Mesendoderm (in vitro differentiated cells): ENCODE data around the gene CRHR2.
A peak's percentile ranks its signal among the peaks of the same experiment; 100 is the strongest.

ENCODE experiments used
- DNase-seq: peaks from one replicate; pipeline ENCODE4 v3.0.0; 2013
- H2AK5ac ChIP-seq: 2 replicates; pipeline ENCODE4 v1.6.1; 2013; ENCODE audit warnings: low read length, inconsistent platforms
- H2BK120ac ChIP-seq: 2 replicates; pipeline ENCODE4 v1.6.1; 2013; ENCODE audit warnings: low read depth, mild to moderate bottlenecking, low read length, moderate library complexity, mixed read lengths
- H2BK15ac ChIP-seq: replicated peaks from 2 replicates; pipeline ENCODE4 v1.6.1; 2013; ENCODE audit warnings: low read depth, mild to moderate bottlenecking, moderate library complexity
- H2BK5ac ChIP-seq: 2 replicates; pipeline ENCODE4 v1.6.1; 2013; ENCODE audit warnings: low read length, inconsistent platforms
- H3K18ac ChIP-seq: 2 replicates; pipeline ENCODE4 v1.6.1; 2013; ENCODE audit warnings: mild to moderate bottlenecking, low read length, mixed read lengths
- H3K23ac ChIP-seq: one replicate; pipeline ENCODE4 v1.6.1; 2013; ENCODE audit warnings: low read length
- H3K27ac ChIP-seq: 2 replicates; pipeline ENCODE4 v1.5.1; 2013; ENCODE audit warnings: low read depth, mild to moderate bottlenecking, inconsistent platforms, low read length, moderate library complexity
- H3K27me3 ChIP-seq: 2 replicates; pipeline ENCODE4 v1.6.1; 2013; ENCODE audit warnings: low read length, control low read depth, mild to moderate bottlenecking, inconsistent platforms; ENCODE audit not compliant: insufficient read depth, poor library complexity
- H3K36me3 ChIP-seq: 2 replicates; pipeline ENCODE4 v1.6.1; 2013; ENCODE audit warnings: low read length, inconsistent platforms; ENCODE audit not compliant: control insufficient read depth, insufficient read depth
- H3K4ac ChIP-seq: one replicate; pipeline ENCODE4 v1.6.1; 2013; ENCODE audit warnings: low read depth, mild to moderate bottlenecking, low read length, moderate library complexity
- H3K4me1 ChIP-seq: 2 replicates; pipeline ENCODE4 v1.6.1; 2013; ENCODE audit warnings: low read depth, low read length, inconsistent platforms; ENCODE audit not compliant: control insufficient read depth
- H3K4me2 ChIP-seq: 2 replicates; pipeline ENCODE4 v1.6.1; 2013; ENCODE audit warnings: low read length
- H3K4me3 ChIP-seq: 2 replicates; pipeline ENCODE4 v1.5.1; 2013; ENCODE audit warnings: mild to moderate bottlenecking, low read length
- H3K56ac ChIP-seq: one replicate; pipeline ENCODE4 v1.6.1; 2013; ENCODE audit warnings: low read length
- H3K79me1 ChIP-seq: 2 replicates; pipeline ENCODE4 v1.6.1; 2013; ENCODE audit warnings: low read length, inconsistent platforms
- H3K79me2 ChIP-seq: 2 replicates; pipeline ENCODE4 v1.6.1; 2013; ENCODE audit warnings: mild to moderate bottlenecking, low read length; ENCODE audit not compliant: control insufficient read depth, insufficient read depth
- H3K9ac ChIP-seq: 2 replicates; pipeline ENCODE4 v1.6.1; 2013; ENCODE audit warnings: low read length, inconsistent platforms
- H4K5ac ChIP-seq: one replicate; pipeline ENCODE4 v1.6.1; 2013; ENCODE audit warnings: low read length
- H4K8ac ChIP-seq: one replicate; pipeline ENCODE4 v1.6.1; 2013; ENCODE audit warnings: low read depth, mild to moderate bottlenecking, control low read depth, low read length, moderate library complexity
- WGBS: extraction: QIAGEN DNeasy Blood & Tissue Kit; methylation state at CpG from one replicate; pipeline ENCODE4 v1.1.7; 2013; ENCODE audit warnings: low lambda C conversion rate, missing lambda C conversion rate; ENCODE audit not compliant: insufficient coverage; ENCODE audit errors: extremely low coverage; 5-methylcytosine and 5-hydroxymethylcytosine counted together

The CRHR2 gene

GRCh38 chr7:30728591-30729100, 46.4 kb upstream of the CRHR2 start:
- H3K9ac ChIP-seq = no peak overlapping the region
- no peaks in the 10 kb centered on the region for H3K79me1 ChIP-seq
- no peak overlapping the region for H4K5ac ChIP-seq
- no peaks in the 10 kb centered on the region for H3K36me3 ChIP-seq
- no peak overlapping the region for H3K27ac ChIP-seq
- H3K56ac ChIP-seq = no peak overlapping the region
- H3K4me3 ChIP-seq = no peak overlapping the region
- no peak overlapping the region for H3K23ac ChIP-seq
- no peak overlapping the region for H4K8ac ChIP-seq
- no peak for DNase-seq
- H2BK5ac ChIP-seq = no peak overlapping the region
- H3K27me3 ChIP-seq = no peaks in the 10 kb centered on the region
- no peak overlapping the region for H3K4ac ChIP-seq
- H3K18ac ChIP-seq = no peak overlapping the region
- H2BK15ac ChIP-seq = no peak overlapping the region
- H3K79me2 ChIP-seq = no peaks in the 10 kb centered on the region
- WGBS = no CpG with 5 or more reads among the region's 6 CpGs
- no peak overlapping the region for H3K4me2 ChIP-seq
- H2AK5ac ChIP-seq = no peak overlapping the region
- H2BK120ac ChIP-seq = no peak overlapping the region
- H3K4me1 ChIP-seq = no peaks in the 10 kb centered on the region

DNA sequence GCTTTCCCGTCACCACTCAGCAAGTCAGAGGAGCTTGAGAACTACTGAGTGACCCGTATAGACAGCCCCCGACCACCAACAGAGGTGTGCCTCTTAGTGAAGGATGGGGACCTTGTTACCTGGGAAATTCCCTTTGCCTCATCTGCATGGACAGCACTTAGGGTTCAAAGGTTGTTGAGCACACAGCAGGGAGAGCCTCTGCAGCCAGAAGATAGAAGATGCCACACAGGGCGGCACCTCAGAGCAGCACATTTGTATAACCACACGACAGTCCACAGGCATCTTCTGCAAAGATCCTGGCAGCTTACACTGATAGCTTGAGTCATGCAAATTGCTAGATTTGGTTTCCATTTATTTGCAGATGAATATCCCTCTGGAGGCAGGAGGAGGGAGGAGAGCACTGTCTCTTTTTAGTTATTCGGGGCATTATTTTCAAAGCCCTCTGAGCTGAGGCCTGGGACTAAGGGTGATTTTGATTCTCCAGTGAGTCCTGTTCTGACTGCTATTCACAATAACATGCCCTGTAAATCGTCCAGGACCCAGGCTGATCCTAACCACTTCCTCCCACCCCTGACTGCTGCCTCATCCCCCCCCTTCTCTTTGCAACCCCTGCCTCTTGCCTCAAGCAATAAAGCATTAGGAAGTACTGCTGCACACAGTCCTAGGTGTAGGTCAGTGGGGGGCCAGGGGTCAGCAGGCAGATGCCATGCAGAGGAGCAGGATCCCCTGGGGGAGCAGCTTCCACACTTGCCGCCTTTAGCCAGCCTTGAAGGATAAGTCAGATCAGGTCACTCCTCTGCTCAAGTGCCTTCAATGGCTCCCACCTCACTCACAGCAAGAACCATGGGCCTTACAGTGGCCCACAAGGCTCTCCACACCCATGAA, 45.0 kb upstream of the CRHR2 start:
- Histone ChIP-seq H3K9ac (no peak overlapping the region), H2AK5ac (no peak overlapping the region), H3K56ac (no peak overlapping the region), H2BK5ac (no peak overlapping the region), H3K79me1 (no peaks in the 10 kb centered on the region), H3K4ac (no peak overlapping the region), H3K18ac (no peak overlapping the region), H4K5ac (no peak overlapping the region), H3K23ac (no peak overlapping the region), H3K79me2 (no peaks in the 10 kb centered on the region), H3K4me3 (no peak overlapping the region), H3K27ac (no peak overlapping the region), H3K27me3 (no peaks in the 10 kb centered on the region), H3K4me2 (no peak overlapping the region), H3K4me1 (no peaks in the 10 kb centered on the region), H2BK120ac (no peak overlapping the region), H2BK15ac (no peak overlapping the region), H3K36me3 (no peaks in the 10 kb centered on the region), H4K8ac (no peak overlapping the region)
- WGBS = no CpG with 5 or more reads among the region's 8 CpGs
- DNase-seq = peak; percentile 21

GRCh38 chr7:30726296-30727006, 44.2 kb upstream of the CRHR2 start:
- H3K4me3 ChIP-seq = no peak overlapping the region
- H3K4me2 ChIP-seq = no peak overlapping the region
- no peak overlapping the region for H3K4ac ChIP-seq
- H3K36me3 ChIP-seq = no peaks in the 10 kb centered on the region
- H3K56ac ChIP-seq = no peak overlapping the region
- DNase-seq = peak; percentile 28
- H3K27me3 ChIP-seq = no peaks in the 10 kb centered on the region
- no peak overlapping the region for H3K9ac ChIP-seq
- H3K79me2 ChIP-seq = no peaks in the 10 kb centered on the region
- WGBS = no CpG with 5 or more reads among the region's 7 CpGs
- H3K4me1 ChIP-seq = no peaks in the 10 kb centered on the region
- no peak overlapping the region for H4K5ac ChIP-seq
- no peak overlapping the region for H3K18ac ChIP-seq
- H2BK120ac ChIP-seq = no peak overlapping the region
- H2BK5ac ChIP-seq = no peak overlapping the region
- no peak overlapping the region for H3K27ac ChIP-seq
- H2AK5ac ChIP-seq = no peak overlapping the region
- H4K8ac ChIP-seq = no peak overlapping the region
- H3K23ac ChIP-seq = no peak overlapping the region
- no peak overlapping the region for H2BK15ac ChIP-seq
- H3K79me1 ChIP-seq = no peaks in the 10 kb centered on the region

GRCh38 chr7:30723776-30724175, 41.5 kb upstream of the CRHR2 start:
- Histone ChIP-seq H3K36me3 (no peaks in the 10 kb centered on the region), H3K27me3 (no peaks in the 10 kb centered on the region), H3K79me1 (no peaks in the 10 kb centered on the region), H3K4me1 (no peaks in the 10 kb centered on the region), H3K18ac (no peak overlapping the region), H3K4me3 (no peak overlapping the region), H3K79me2 (no peaks in the 10 kb centered on the region), H4K8ac (no peak overlapping the region), H3K4me2 (no peak overlapping the region), H2BK5ac (no peak overlapping the region), H3K4ac (no peak overlapping the region), H3K23ac (no peak overlapping the region), H2AK5ac (no peak overlapping the region), H3K56ac (no peak overlapping the region), H2BK120ac (no peak overlapping the region), H4K5ac (no peak overlapping the region), H2BK15ac (no peak overlapping the region), H3K27ac (no peak overlapping the region), H3K9ac (no peak overlapping the region)
- no CpG with 5 or more reads among the region's 4 CpGs for WGBS
- no peak for DNase-seq

- Histone ChIP-seq H2BK5ac (no peak overlapping the region), H3K79me1 (no peaks in the 10 kb centered on the region), H3K27me3 (no peaks in the 10 kb centered on the region), H4K8ac (no peak overlapping the region), H3K56ac (no peak overlapping the region), H3K23ac (no peak overlapping the region), H2BK15ac (no peak overlapping the region), H3K4me3 (no peak overlapping the region), H2AK5ac (no peak overlapping the region), H4K5ac (no peak overlapping the region), H3K27ac (no peak overlapping the region), H3K18ac (no peak overlapping the region), H3K4me1 (no peaks in the 10 kb centered on the region), H3K36me3 (no peaks in the 10 kb centered on the region), H3K4ac (no peak overlapping the region), H3K4me2 (no peak overlapping the region), H3K79me2 (no peaks in the 10 kb centered on the region), H3K9ac (no peak overlapping the region), H2BK120ac (no peak overlapping the region)
- DNase-seq = no peak
These were observed 40.4 kb upstream of the CRHR2 start for GRCh38 chr7:30722671-30723070.
